ENCODE measurements around the gene ABCB1. TPM values are rescaled to one million over a fixed set of nuclear protein-coding genes. Genes with fewer than 3 reads are reported as not detected.
"Not testable (repeated sequence)": the region's sequence is repeated elsewhere in the genome, so short reads cannot be mapped to it uniquely, and the experiment has no call there.

ABCB1 gene
- total RNA-seq, 2 donors from 2014 or later = 1.3 to 4.1 TPM

- intact Hi-C loops (cut with DNase I) = no loop called here
Observed at GRCh38 chr7:87589631-87590030, 11.1 kb downstream of the ABCB1 start.

GRCh38 chr7:87581723-87582122, 19.0 kb downstream of the ABCB1 start:
- intact Hi-C loops (cut with DNase I) = no loop called here

More at GRCh38 chr7:87589631-87590030, 11.1 kb downstream of the ABCB1 start:
- DNase-seq (ENCODE audit: low spot score) = no peak

DNA sequence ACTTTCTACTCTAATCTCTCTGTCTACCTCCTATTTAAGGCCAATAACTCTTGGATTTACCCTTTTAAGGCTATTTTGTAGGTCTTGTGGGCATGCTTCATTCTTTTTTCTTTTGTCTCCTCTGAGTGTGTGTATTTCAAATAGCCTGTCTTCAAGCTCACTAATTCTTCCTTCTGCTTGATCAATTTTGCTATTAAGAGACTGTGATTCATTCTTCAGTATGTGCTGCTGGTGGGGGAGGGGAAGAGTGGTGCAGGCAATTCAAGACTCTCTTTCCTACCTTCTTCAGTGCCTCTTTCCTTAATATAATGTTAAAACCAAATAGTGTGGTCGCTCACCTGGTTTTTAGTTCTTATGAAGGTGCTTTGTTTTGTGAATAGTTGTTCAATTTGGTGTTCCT, 20.0 kb downstream of the ABCB1 start:
- DNase-seq (ENCODE audit: low spot score) = no peak
- intact Hi-C loops (cut with DNase I) = no loop called here

More at GRCh38 chr7:87581723-87582122, 19.0 kb downstream of the ABCB1 start:
- DNase-seq (ENCODE audit: low spot score) = no peak

DNA sequence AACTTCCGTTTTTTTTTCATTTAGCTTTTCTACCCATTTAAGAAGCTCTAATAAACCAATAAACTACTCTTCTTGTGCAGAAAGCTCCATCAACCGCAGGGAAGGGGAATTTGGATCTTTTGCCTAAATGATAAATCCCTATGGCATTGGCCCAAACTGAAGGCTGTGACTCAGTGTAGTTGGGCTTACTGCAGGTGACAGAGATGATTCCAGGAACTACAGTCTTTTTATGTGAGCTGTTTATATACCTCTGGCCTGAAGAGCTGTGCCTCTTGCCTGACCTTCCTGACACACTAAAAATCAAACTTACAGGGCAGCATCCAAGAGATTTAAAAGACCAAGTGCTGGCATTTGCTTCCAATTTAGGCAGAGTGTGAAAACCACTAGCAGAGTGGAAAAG, 25.2 kb downstream of the ABCB1 start:
- DNase-seq (ENCODE audit: low spot score) = no peak
- intact Hi-C loops (cut with DNase I) = no loop called here

- no peak for DNase-seq (ENCODE audit: low spot score)
- intact Hi-C loops (cut with DNase I) = no loop called here
Observed at GRCh38 chr7:87574630-87575029, 26.1 kb downstream of the ABCB1 start.

- DNase-seq (ENCODE audit: low spot score); intact Hi-C loops (cut with DNase I): not testable (repeated sequence)
Observed at GRCh38 chr7:87572513-87572912, 28.2 kb downstream of the ABCB1 start.

DNA sequence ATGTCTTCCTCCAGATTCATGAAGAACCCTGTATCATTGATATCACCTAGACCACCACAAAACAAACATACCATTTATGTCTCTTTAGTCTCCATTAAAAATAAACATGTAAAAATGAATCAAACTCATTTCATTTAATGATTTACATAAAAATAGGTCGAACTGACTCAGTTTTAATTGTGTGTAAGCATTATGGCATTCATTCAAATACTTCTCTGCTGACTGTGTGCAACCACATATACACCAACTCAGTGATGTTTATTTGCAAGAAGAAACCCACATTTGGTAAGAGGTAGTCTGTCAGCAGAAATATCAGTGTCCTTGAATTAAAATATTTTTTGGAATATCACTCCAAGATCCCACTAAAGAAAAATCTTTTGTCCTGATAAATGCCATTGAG, 30.5 kb downstream of the ABCB1 start:
- intact Hi-C loops (cut with DNase I) = no loop called here
- DNase-seq (ENCODE audit: low spot score) = no peak

DNA sequence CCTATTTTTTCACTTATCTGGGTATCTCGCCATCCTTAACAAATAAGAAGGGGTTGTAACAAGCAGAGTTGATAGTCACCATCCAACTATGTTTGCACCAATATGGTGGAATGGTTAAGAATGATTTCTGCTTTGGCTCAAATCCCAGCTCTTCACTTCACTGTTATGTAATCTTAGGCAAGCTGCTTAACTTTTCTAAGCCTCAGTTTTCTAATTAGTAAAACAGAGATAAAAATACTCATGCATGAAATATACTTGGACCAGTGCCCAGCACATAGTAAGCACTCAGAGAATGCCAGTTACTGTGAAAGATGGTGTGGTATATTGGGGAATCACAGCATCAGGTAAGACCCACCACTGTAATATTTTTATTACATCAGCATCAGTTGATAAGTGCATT, 33.6 kb downstream of the ABCB1 start:
- intact Hi-C loops (cut with DNase I) = no loop called here
- DNase-seq (ENCODE audit: low spot score) = no peak

- DNase-seq (ENCODE audit: low spot score) = no peak
- intact Hi-C loops (cut with DNase I) = no loop called here
Observed at GRCh38 chr7:87566311-87566900, 34.3 kb downstream of the ABCB1 start.

DNA sequence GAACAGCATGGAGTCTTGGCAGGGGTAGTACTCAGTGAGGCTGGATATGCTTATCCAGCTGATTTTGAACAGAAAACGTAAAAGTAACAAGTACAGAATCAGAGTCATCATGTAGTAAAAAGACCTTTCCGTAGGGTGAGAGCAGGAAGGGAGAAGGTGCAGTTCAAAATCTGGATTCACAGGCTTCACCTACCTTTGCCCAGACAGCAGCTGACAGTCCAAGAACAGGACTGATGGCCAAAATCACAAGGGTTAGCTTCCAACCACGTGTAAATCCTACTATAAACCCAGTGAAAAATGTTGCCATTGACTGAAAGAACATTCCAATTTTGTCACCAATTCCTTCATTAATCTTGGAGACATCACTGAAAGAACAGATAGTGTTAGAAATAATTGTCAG, 34.8 kb downstream of the ABCB1 start:
- no peak for DNase-seq (ENCODE audit: low spot score)
- intact Hi-C loops (cut with DNase I) = loop anchor here in 1 of 2 donors (2.0 kb wide), 1 partner anchor 49 kb away; no protein-coding TSS in a partner anchor

- no peak for DNase-seq (ENCODE audit: low spot score)
Observed at GRCh38 chr7:87564296-87564963, 36.3 kb downstream of the ABCB1 start.

DNA sequence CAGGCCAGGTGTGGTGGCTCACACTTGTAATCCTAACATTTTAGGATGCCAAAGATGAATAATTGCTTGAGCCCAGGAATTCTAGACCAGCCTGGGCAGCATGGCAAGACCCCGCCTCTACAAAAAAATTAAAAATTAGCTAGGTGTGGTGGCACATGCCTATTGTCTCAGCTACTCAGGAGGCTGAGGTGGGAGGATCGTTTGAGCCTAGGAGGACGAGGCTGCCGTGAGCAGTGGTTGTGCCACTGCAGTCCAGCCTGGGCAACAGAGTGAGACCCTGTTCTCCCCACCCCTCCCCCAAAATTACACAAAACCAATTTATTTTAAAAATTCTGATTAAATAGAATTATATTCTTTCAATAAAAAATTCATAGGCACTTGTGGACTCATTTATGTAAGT, 39.0 kb downstream of the ABCB1 start:
- intact Hi-C loops (cut with DNase I) = no loop called here
- DNase-seq (ENCODE audit: low spot score) = no peak

More at GRCh38 chr7:87564296-87564963, 36.3 kb downstream of the ABCB1 start:
- intact Hi-C loops (cut with DNase I) = loop anchor here in 1 of 2 donors (2.0 kb wide), 1 partner anchor 50 kb away; no protein-coding TSS in a partner anchor

- no peak for DNase-seq (ENCODE audit: low spot score)
- intact Hi-C loops (cut with DNase I) = no loop called here
Observed at GRCh38 chr7:87561102-87561501, 39.6 kb downstream of the ABCB1 start.

DNA sequence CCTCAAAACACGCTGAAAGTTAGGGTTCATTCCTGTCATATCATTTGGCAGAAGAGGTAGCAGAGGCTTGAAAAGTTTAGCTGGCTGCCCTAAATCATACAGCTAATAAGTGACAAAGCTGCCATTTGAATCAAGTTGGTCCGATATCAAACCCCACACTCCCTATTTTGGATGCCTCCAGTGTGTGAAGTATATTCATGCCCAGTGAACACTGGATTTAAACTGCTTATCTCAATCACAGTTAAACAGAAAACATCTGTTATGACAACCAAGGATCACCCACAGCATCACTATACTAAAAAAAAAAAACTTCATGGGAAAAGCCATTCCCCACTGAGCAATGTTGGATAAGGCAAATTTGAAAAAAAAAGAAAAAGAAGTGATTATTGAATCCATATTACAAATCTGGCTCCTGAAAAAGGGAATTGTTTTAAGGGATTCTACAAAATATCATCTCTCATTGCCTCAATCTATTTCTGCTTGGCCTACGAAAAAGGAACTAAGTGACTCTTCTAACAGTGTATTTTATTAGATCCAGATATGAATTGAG, 48.3 kb downstream of the ABCB1 start:
- no peak for DNase-seq (ENCODE audit: low spot score)
- intact Hi-C loops (cut with DNase I) = no loop called here

- intact Hi-C loops (cut with DNase I) = no loop called here
- no peak for DNase-seq (ENCODE audit: low spot score)
Observed at GRCh38 chr7:87548123-87548919, 52.4 kb downstream of the ABCB1 start.

DNA sequence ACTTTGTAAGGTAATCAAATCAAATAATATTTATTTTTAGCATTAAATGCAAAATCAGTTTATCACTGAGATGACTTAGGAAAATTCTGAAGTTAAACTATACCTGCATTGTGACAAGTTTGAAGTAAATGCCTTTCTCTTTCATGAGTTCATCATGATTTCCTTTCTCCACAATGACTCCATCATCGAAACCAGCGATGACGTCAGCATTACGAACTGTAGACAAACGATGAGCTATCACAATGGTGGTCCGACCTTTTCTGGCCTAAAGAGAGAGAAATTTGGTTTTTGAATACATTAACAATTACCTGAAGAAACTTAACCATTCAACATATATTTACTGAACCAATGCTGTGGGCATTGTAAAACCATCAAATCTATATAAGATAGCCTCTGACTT, 54.9 kb downstream of the ABCB1 start:
- intact Hi-C loops (cut with DNase I) = no loop called here
- no peak for DNase-seq (ENCODE audit: low spot score)

DNA sequence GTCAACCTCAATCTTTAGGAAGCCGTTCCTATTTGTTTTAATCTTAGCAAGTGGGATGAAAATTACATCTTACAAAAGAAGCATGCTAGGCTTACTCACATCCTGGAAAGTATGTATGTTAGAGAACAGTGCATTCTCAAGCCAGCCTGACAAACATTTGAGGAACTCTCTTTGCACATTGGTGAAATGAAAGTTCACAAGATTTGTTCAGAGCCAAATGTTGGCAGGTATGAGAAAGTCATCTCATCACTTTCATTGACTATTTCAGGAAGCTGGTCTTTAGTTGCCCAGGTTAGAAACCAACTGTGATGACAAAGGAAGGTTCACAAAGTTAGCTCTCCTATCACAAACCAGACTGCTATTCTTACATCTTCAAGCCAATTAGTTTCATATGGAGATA, 57.1 kb downstream of the ABCB1 start:
- DNase-seq (ENCODE audit: low spot score) = no peak
- intact Hi-C loops (cut with DNase I) = no loop called here

DNA sequence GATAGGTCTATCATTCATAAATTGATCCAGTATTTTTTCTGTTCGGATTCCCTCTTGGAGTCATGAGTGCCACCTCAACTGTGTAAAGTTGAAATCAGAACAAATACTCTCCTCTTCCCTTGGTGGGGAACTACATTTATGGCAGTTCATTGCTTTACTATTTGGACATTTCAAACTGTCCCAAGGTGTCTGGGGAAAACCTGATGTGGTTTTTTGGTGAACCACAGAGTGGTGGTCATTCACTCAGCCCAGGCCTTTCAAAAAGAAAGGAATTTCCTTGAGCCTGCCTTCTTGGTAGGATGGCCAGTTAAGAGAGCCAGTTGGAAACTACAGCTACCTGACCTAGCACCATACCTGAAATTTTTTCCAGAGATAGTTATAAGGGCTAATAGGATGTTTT, 59.0 kb downstream of the ABCB1 start:
- intact Hi-C loops (cut with DNase I) = no loop called here
- no peak for DNase-seq (ENCODE audit: low spot score)

GRCh38 chr7:87538052-87538451, 62.6 kb downstream of the ABCB1 start:
- DNase-seq (ENCODE audit: low spot score) = no peak
- intact Hi-C loops (cut with DNase I) = no loop called here

DNA sequence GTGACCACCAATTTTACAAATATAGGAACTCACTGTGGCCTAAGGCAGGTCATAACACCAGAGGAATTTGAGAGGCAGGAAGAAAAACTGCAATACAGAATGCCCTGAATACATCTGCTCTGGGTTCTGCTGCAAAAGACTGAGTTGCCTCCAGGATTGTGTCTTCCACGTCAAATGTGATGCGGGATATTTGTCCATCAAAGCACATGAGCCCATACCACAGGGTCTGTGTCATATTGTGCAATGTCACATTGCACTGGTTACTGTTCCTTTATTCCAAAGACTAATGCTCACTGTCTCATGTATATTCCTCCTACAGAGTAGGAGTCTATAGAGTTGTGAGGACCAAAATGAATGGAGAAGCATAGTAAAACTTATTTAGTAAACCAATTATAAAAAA, 66.6 kb downstream of the ABCB1 start:
- intact Hi-C loops (cut with DNase I) = no loop called here
- DNase-seq (ENCODE audit: low spot score) = no peak
